Stimulated activated naive CD8-positive, alpha-beta T cell treated with anti-CD3 and anti-CD28 coated beads, Interleukin-15, Interleukin-2, amounts not matched to agents 100 ng/mL and 50 ng/mL, for 24 hours (primary cell): ENCODE results near the gene RAVER2.
"Not testable (repeated sequence)": the region's sequence is repeated elsewhere in the genome, so short reads cannot be mapped to it uniquely, and the experiment has no call there.

Experiments used
- H3K27ac Mint-ChIP-seq: one replicate; pipeline ENCODE4 v1.8.0; 2021; ENCODE audit warnings: mild to moderate bottlenecking, mixed read lengths
- H3K27me3 Mint-ChIP-seq: one replicate; pipeline ENCODE4 v1.8.0; 2021; ENCODE audit warnings: mixed read lengths
- H3K36me3 Mint-ChIP-seq: one replicate; pipeline ENCODE4 v1.8.0; 2021; ENCODE audit warnings: low read depth, mixed read lengths
- H3K4me1 Mint-ChIP-seq: one replicate; pipeline ENCODE4 v1.8.0; 2021; ENCODE audit warnings: low read depth, mixed read lengths
- H3K4me3 Mint-ChIP-seq: one replicate; pipeline ENCODE4 v1.8.0; 2021; ENCODE audit warnings: mild to moderate bottlenecking, mixed read lengths
- H3K9me3 Mint-ChIP-seq: one replicate; pipeline ENCODE4 v1.8.0; 2021; ENCODE audit warnings: mixed read lengths

The RAVER2 gene

GRCh38 chr1:64734287-64734652 is 10.6 kb upstream of the RAVER2 start:
- no peaks in the 10 kb centered on the region for H3K36me3 Mint-ChIP-seq
- H3K4me3 Mint-ChIP-seq, result no peak overlapping the region
- H3K27me3 Mint-ChIP-seq, result peaks cover 1% of the 10 kb centered on the region
- H3K27ac Mint-ChIP-seq, result no peak overlapping the region
- no peaks in the 10 kb centered on the region for H3K9me3 Mint-ChIP-seq
- H3K4me1 Mint-ChIP-seq, result no peaks in the 10 kb centered on the region

GRCh38 chr1:64740687-64741086 is 4.2 kb upstream of the RAVER2 start:
- not testable (repeated sequence) for H3K36me3 Mint-ChIP-seq, H3K27ac Mint-ChIP-seq, H3K9me3 Mint-ChIP-seq, H3K4me3 Mint-ChIP-seq, H3K27me3 Mint-ChIP-seq
- peaks cover 10% of the 10 kb centered on the region for H3K4me1 Mint-ChIP-seq

- H3K27ac Mint-ChIP-seq, result peak overlapping the region; percentile 43
- no peaks in the 10 kb centered on the region for H3K9me3 Mint-ChIP-seq
- peak overlapping the region; percentile 71 for H3K4me3 Mint-ChIP-seq
- peaks cover 18% of the 10 kb centered on the region for H3K4me1 Mint-ChIP-seq
- H3K36me3 Mint-ChIP-seq, result no peaks in the 10 kb centered on the region
- peaks cover 7% of the 10 kb centered on the region for H3K27me3 Mint-ChIP-seq
Observed at GRCh38 chr1:64743954-64744491, 852 bp upstream of the RAVER2 start.

GRCh38 chr1:64745181-64745985 is 508 bp downstream of the RAVER2 start:
- no peak overlapping the region for H3K27ac Mint-ChIP-seq

GRCh38 chr1:64745986-64746940 is 1.4 kb downstream of the RAVER2 start:
- Mint-ChIP-seq H3K27ac (no peak overlapping the region), H3K4me1 (peaks cover 18% of the 10 kb centered on the region), H3K27me3 (peaks cover 4% of the 10 kb centered on the region), H3K9me3 (no peaks in the 10 kb centered on the region), H3K36me3 (no peaks in the 10 kb centered on the region), H3K4me3 (peak overlapping the region; percentile 75)

More at GRCh38 chr1:64745181-64745985, 508 bp downstream of the RAVER2 start:
- Mint-ChIP-seq H3K36me3 (no peaks in the 10 kb centered on the region), H3K9me3 (no peaks in the 10 kb centered on the region), H3K4me3 (peak overlapping the region; percentile 75), H3K4me1 (peaks cover 18% of the 10 kb centered on the region), H3K27me3 (peaks cover 4% of the 10 kb centered on the region)

- Mint-ChIP-seq H3K27ac (no peak overlapping the region), H3K36me3 (no peaks in the 10 kb centered on the region), H3K4me3 (no peak overlapping the region), H3K4me1 (peaks cover 18% of the 10 kb centered on the region), H3K9me3 (no peaks in the 10 kb centered on the region), H3K27me3 (peaks cover 4% of the 10 kb centered on the region)
Observed at GRCh38 chr1:64748222-64748621, 3.3 kb downstream of the RAVER2 start.

- Mint-ChIP-seq H3K4me1 (peaks cover 14% of the 10 kb centered on the region), H3K27ac (no peak overlapping the region), H3K36me3 (no peaks in the 10 kb centered on the region), H3K27me3 (peaks cover 4% of the 10 kb centered on the region), H3K9me3 (no peaks in the 10 kb centered on the region), H3K4me3 (no peak overlapping the region)
Observed at GRCh38 chr1:64748706-64749105, 3.8 kb downstream of the RAVER2 start.

- Mint-ChIP-seq H3K27me3 (peaks cover 4% of the 10 kb centered on the region), H3K36me3 (no peaks in the 10 kb centered on the region), H3K9me3 (no peaks in the 10 kb centered on the region), H3K4me3 (no peak overlapping the region), H3K27ac (no peak overlapping the region), H3K4me1 (peaks cover 8% of the 10 kb centered on the region)
Observed at GRCh38 chr1:64750092-64750491, 5.2 kb downstream of the RAVER2 start.

GRCh38 chr1:64750875-64751274 is 6.0 kb downstream of the RAVER2 start:
- H3K4me3 Mint-ChIP-seq, result no peak overlapping the region
- peaks cover 6% of the 10 kb centered on the region for H3K4me1 Mint-ChIP-seq
- H3K27me3 Mint-ChIP-seq, result peaks cover 4% of the 10 kb centered on the region
- no peak overlapping the region for H3K27ac Mint-ChIP-seq
- no peaks in the 10 kb centered on the region for H3K36me3 Mint-ChIP-seq
- H3K9me3 Mint-ChIP-seq, result no peaks in the 10 kb centered on the region

- H3K36me3 Mint-ChIP-seq, result no peaks in the 10 kb centered on the region
- H3K4me1 Mint-ChIP-seq, result no peaks in the 10 kb centered on the region
- no peaks in the 10 kb centered on the region for H3K27me3 Mint-ChIP-seq
- H3K27ac Mint-ChIP-seq, result no peak overlapping the region
- no peak overlapping the region for H3K4me3 Mint-ChIP-seq
- no peaks in the 10 kb centered on the region for H3K9me3 Mint-ChIP-seq
Observed at GRCh38 chr1:64754173-64754572, 9.3 kb downstream of the RAVER2 start.

GRCh38 chr1:64755361-64755760 is 10.5 kb downstream of the RAVER2 start:
- Mint-ChIP-seq H3K27me3 (no peaks in the 10 kb centered on the region), H3K9me3 (no peaks in the 10 kb centered on the region), H3K4me3 (no peak overlapping the region), H3K36me3 (no peaks in the 10 kb centered on the region), H3K4me1 (no peaks in the 10 kb centered on the region), H3K27ac (no peak overlapping the region)

- Mint-ChIP-seq H3K4me3 (no peak overlapping the region), H3K27me3 (no peaks in the 10 kb centered on the region), H3K36me3 (no peaks in the 10 kb centered on the region), H3K27ac (no peak overlapping the region), H3K4me1 (no peaks in the 10 kb centered on the region), H3K9me3 (no peaks in the 10 kb centered on the region)
Observed at GRCh38 chr1:64756770-64757169, 11.9 kb downstream of the RAVER2 start.

- Mint-ChIP-seq H3K4me1 (no peaks in the 10 kb centered on the region), H3K27ac (no peak overlapping the region), H3K36me3 (no peaks in the 10 kb centered on the region), H3K4me3 (no peak overlapping the region), H3K27me3 (no peaks in the 10 kb centered on the region), H3K9me3 (no peaks in the 10 kb centered on the region)
Observed at GRCh38 chr1:64757213-64757612, 12.3 kb downstream of the RAVER2 start.

- H3K4me1 Mint-ChIP-seq, result no peaks in the 10 kb centered on the region
- H3K9me3 Mint-ChIP-seq, result no peaks in the 10 kb centered on the region
- no peak overlapping the region for H3K4me3 Mint-ChIP-seq
- no peaks in the 10 kb centered on the region for H3K36me3 Mint-ChIP-seq
- H3K27me3 Mint-ChIP-seq, result no peaks in the 10 kb centered on the region
- H3K27ac Mint-ChIP-seq, result no peak overlapping the region
Observed at GRCh38 chr1:64758233-64758632, 13.4 kb downstream of the RAVER2 start.

- Mint-ChIP-seq H3K27ac (no peak overlapping the region), H3K27me3 (no peaks in the 10 kb centered on the region), H3K4me1 (no peaks in the 10 kb centered on the region), H3K4me3 (no peak overlapping the region), H3K9me3 (no peaks in the 10 kb centered on the region), H3K36me3 (no peaks in the 10 kb centered on the region)
Observed at GRCh38 chr1:64759968-64760367, 15.1 kb downstream of the RAVER2 start.
